NCI-H2029 (cell line): Measurements from ENCODE around the gene CNN3.

Source experiments
- DNase-seq: peaks from one replicate; lab custom pipeline; 2025; lab: John Stamatoyannopoulos, UW

Gene CNN3

GRCh38 chr1:94922761-94923331 is 4.1 kb downstream of the CNN3 start:
- DNase-seq, result peak; percentile 57

GRCh38 chr1:94921977-94922376 is 4.9 kb downstream of the CNN3 start:
- no peak for DNase-seq

- no peak for DNase-seq
Measured at GRCh38 chr1:94920061-94920460, 6.8 kb downstream of the CNN3 start.

- DNase-seq, result peak; percentile 82
Measured at GRCh38 chr1:94919241-94920030, 7.5 kb downstream of the CNN3 start.

- DNase-seq, result no peak
Measured at GRCh38 chr1:94917251-94917650, 9.7 kb downstream of the CNN3 start.

GRCh38 chr1:94912263-94913184 is 14.4 kb downstream of the CNN3 start:
- no peak for DNase-seq

- DNase-seq, result no peak
Measured at GRCh38 chr1:94909486-94909885, 17.4 kb downstream of the CNN3 start.

- no peak for DNase-seq
Measured at GRCh38 chr1:94908965-94909364, 17.9 kb downstream of the CNN3 start.

- no peak for DNase-seq
Measured at GRCh38 chr1:94908190-94908589, 18.7 kb downstream of the CNN3 start.

GRCh38 chr1:94907136-94907535 is 19.8 kb downstream of the CNN3 start:
- DNase-seq, result no peak

- DNase-seq, result no peak
Measured at GRCh38 chr1:94906382-94906781, 20.5 kb downstream of the CNN3 start.

GRCh38 chr1:94905207-94905606 is 21.7 kb downstream of the CNN3 start:
- DNase-seq, result no peak

GRCh38 chr1:94903280-94904009 is 23.5 kb downstream of the CNN3 start:
- no peak for DNase-seq

GRCh38 chr1:94901841-94902240 is 25.1 kb downstream of the CNN3 start:
- DNase-seq, result no peak

- no peak for DNase-seq
Measured at GRCh38 chr1:94899756-94900155, 27.2 kb downstream of the CNN3 start.

GRCh38 chr1:94898491-94899385 is 28.2 kb downstream of the CNN3 start:
- DNase-seq, result no peak

GRCh38 chr1:94895518-94895917 is 31.4 kb downstream of the CNN3 start:
- DNase-seq, result no peak

GRCh38 chr1:94894630-94895029 is 32.3 kb downstream of the CNN3 start:
- DNase-seq, result no peak

GRCh38 chr1:94892604-94893254 is 34.2 kb downstream of the CNN3 start:
- no peak for DNase-seq

GRCh38 chr1:94888201-94888600 is 38.7 kb downstream of the CNN3 start:
- DNase-seq, result no peak
